ENCODE measurements around the gene RPP25L.
A peak's percentile ranks its signal among the peaks of the same experiment; 100 is the strongest.

The RPP25L gene

DNA sequence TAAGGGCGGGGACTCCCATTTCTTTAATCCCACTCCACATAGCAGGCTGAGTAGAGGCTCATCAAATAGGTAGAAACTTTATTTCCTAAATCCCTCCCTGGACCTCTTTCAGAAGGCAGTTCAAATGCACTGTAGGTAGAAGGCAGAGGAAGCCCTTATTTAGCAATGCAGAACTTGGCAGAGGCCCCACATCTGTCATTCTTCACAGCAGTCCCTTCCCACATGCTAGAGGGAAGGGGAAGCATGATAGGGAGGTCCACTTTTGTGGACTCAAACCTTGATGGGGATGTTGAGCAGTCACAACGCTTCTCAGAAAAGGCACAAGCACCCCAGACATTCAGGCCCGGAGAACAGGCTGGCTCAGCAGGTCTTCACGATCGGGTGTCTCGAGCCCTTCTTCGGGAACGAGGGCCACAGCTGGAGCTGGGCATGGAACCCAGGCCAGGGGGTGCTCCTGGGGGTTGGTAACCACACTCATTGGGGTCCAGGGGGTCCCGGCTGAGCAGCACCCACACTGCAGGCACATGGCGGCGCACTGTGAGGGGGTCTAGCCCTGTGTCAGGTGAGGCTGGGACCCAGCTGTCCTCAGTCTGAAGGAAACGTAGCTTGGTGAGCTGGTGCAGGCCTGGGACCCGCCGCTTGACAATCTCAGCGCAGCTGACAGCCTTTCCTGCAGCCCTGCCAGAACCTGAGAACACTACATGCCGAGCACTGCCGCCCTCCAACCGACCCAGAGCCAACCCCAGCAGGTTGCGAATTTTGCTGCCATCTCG is 1.3 kb downstream of the RPP25L start:
- no peak for DNase-seq

DNA sequence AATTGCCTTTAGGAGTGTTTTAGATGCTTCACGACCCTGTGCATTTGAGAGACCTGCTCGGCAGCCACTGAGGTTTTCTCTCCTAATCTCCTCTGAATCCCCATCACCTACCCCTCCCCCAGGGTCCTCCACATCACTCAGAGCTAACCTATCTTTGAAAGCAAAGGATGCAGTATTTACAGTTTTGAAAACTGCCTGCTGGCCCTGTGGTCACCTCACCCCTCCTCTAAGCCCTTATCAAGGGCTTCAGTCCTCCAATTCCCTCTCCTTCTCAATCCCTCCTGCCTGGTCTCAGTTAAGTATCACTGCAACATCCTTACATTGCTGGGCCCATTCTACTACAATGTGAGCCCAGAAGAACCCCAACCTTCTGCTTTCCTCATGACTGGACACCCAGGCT is 4.6 kb downstream of the RPP25L start:
- DNase-seq: no peak

DNA sequence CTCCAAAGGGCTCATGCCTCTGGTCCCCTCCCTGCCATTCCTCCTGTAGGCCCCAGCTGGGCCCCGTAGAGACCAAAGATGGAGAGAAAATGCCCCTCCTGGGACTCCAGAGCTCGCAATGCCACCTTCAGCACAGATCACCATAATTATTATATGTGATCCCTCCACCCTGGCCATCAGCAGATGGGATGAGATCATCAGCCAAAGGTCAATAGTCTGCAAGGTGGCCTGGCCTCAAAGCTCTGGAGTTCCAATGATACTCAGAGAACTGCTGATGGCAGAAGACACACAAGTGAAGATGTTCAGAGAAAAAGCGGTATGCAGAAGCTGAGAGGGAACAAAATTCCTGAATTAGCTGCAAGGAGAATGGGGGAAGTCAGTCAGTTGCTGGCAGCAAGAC is 5.0 kb downstream of the RPP25L start:
- no peak for DNase-seq

DNA sequence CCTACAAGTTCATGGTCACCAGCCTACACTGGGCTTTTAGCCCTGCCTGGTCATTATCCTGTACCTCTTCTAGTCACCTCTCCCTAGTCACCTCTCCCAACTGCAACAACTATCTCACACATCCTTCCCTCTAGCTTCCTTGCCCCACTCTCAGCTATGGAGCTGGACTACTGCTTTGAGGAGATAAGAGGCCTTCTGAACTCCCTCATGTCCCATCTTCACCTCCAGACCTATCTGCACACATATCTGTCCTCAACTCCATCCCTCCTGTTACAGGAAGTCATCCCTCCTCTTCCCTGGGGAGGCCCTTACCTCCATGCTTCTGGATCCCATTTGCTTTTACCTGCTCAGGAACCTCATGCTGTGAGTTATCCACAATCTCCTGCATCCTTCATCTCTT is 5.7 kb downstream of the RPP25L start:
- no peak for DNase-seq

- peak; percentile 67 for DNase-seq
Observed at GRCh38 chr9:34603610-34604231, 8.2 kb downstream of the RPP25L start.

DNA sequence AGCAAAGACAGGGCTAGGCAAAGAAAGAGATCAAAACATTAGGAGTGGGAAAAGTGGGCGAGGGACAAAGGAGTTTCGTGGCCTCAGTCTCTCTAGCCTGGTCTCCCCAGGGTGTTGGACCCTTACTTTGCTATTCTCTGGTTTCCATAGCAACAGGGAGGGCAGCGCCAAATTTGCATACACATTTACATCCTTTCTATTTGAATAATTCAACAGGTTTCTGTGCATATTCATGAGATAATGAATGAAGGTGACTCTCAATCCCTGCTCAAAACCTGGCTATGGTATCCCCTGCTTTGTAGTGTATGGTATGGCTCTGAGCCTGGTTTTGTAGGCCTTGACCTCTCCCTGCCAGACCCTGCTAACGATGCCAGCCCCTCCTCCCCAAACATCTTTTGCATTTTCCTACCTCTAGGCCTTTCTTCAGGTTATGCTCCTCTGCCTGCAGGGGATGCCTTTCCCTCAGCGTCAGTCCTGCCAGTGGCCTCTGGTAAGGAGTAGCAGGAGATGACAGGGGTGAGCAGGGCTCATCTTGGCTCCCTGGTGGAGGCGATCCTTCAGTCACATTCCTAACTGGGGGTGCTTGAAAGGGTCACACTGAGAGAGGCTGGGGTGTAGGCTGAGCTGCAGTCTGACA is 9.8 kb downstream of the RPP25L start:
- DNase-seq: no peak

GRCh38 chr9:34600908-34601307 is 11.0 kb downstream of the RPP25L start:
- no peak for DNase-seq

GRCh38 chr9:34599546-34599945 is 12.4 kb downstream of the RPP25L start:
- no peak for DNase-seq

DNA sequence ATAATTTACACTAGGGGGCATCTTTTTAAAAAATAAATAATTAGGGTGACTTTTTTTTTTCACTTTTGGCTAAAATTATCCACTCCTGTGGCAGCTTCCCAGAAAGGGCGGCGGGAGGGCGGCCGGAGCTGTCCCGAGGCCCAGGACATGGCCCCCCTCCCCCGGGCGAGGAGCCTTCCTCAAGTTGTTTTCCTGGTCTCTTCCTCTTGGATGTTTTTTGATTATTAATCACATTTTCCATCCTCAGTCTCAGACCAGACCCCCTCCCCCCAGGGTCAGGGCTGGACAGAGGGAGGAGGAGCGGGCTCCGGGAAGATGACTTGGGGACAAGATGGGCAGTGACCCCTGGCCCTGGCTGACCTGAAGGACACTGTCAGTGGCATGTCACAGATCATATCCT is 17.7 kb downstream of the RPP25L start:
- DNase-seq: no peak

DNA sequence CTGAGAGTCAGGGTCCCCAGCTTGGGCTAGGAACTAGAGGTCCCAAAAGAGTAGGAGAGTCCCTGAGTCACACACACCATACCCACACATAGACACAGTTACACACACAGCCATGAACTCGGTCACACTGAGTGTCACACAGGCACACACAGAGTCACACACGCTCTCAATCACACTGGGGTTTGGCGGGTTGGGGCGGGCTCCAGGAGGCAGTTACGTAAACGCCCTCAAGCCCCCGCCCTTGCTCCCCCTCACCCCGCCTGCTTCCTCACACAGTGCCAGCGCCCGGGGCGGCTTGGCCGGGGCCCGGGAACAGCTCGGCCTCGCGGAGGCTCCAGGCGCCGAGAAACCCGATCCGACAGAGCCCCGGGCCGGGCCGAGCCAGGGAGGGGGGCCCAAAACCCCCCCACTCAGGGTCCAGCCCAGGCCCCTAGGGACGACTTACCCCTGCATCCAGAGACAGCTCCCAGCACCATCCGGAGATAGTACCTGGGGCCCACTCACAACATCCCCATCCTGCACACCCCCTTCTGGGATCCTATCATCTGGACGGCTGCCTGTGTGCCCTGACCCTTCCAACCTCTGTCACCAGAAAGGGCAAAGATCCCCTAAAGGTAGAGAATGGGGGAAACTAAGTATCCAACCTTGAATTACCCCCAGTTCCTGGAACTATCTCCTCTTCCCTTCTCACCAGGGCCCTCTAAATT is 18.8 kb downstream of the RPP25L start:
- no peak for DNase-seq

GRCh38 chr9:34591917-34592866 is 19.7 kb downstream of the RPP25L start:
- no peak for DNase-seq

- DNase-seq: peak; percentile 57
Observed at GRCh38 chr9:34591248-34591916, 20.5 kb downstream of the RPP25L start.

DNA sequence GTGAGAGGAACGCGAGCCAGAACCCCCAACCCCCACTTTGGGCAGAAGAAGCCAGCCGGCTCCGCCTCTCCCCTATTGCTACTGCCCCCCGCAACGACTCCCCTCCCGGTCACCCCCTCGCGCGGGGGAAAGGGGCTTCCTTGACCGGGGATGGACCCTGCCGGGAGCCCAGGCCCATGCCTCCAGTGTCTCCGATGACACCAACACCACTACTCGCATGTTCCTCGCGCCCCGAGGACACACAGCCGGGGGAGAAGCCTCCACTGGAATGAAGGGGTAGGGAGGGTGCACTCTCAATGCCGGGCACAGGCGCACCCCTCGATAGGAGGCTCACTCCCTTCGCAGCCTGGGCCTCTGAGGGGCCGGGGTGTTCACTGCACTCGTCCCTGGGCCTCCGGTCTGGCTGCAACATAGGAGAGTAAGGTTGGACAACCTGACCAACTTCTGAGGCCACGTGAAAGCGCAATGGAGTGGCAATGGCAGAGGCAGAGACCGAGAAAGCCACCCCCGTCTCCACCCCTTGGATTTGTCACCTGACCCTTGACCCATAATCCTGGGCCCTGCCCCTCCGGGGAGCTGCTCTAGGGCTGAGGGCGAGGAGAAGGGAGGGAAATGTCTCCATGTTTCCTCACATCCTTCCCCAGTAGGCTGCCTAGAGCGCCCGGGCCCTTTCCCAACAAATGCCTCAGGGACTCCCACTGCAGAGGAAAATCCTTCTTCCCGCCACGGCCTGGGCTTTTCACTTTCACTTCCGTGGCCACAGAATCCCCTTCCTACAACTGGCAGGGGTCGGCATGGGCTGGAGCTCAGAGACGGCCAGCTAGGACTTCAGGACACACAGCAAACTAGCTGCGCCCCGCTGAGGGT is 21.3 kb downstream of the RPP25L start:
- DNase-seq: no peak

GRCh38 chr9:34589636-34590380 is 22.1 kb downstream of the RPP25L start, which contains the start of gene CNTFR:
TSS of gene CNTFR (minus strand) at chr9:34589724. CDS start at chr9:34568981, 20,743 bp downstream.
- no peak for DNase-seq

DNA sequence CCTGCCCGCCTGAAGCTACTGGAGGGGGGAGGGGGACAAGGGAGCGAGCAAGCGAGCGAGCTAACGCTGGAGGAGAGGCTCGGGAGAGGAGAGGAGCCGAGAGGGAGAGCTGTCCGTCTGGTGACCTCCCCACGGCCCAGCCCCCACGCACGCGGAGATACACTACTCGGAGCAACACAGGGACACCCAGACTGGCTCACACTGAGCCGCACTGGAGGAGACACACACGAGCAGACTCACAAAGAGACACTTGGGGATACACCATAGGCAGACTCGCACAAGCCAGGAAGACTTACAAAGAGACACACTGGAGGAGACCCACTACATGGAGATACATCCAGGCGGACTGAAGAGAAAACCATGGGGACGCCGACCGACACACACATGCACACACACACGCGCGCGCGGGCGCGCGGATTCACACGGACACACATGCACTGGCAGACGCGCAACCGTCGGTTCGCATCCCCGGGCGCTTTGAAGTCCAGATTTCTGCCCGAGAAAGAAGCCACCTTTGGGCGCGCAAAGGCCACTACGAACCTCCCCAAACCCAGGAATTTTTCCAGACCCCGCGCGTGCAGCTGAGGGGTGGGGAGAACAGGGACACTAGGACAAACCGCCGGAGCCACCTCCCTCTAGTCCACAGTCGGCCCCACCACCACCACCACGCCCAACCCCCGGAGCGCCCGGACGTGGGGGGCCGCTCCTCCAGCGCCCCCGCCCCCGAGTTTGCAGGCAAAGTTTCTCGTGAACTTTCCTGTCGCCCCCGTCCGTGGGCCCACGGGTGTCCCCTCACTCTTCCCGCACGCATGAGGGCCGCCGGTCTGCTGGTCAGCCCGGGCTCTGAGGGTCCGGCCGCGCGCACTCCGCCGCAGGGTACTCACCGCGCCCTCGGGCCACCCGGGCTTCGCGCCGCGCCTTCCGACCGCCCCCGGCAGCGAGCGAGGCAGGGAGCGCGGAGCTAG is 22.9 kb downstream of the RPP25L start:
- no peak for DNase-seq

- DNase-seq: no peak
Observed at GRCh38 chr9:34587271-34587670, 24.6 kb downstream of the RPP25L start.

DNA sequence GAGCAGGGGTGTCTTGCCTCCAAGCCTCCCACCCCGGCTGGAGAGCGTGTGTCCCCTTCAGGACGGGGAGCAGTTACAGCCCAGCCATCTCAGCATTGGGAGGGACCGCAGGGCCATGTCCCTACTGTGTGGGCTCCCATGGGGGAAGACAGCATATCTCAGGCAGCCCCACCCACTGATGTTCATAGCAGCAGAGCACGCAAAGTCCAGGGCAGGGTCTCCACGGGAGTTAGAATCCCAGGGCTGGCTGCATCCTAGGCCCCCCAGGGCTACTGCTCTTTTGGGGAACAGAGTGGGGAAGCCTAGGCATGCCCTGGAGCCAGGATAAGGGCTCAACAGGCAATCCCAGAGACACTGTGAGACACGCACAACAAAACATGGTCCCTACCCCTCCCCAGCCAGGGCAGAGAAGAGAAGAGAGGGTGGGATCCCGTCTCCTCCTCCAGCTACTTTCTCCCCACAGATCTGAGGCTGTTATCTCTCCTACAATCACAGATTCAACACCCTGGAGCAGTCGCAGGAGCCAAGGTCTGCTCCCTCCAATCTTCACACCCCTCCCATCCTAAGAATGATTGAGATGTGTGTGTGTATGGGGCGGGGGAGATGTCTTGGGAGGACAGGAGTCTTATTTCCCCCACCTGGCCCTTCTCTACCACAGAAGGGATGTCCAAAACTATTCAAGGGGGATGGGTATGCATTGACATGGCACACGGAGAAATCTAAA is 25.8 kb downstream of the RPP25L start:
- no peak for DNase-seq

GRCh38 chr9:34584970-34585369 is 26.9 kb downstream of the RPP25L start:
- no peak for DNase-seq

Data from fibroblast of upper back skin (primary cell).